ENCODE data around the gene MPL. TPM values are rescaled to one million over a fixed set of nuclear protein-coding genes. Genes with fewer than 3 reads are reported as not detected.

MPL gene
- total RNA-seq, 1 experiment from 2014 or later, result 0.15 TPM

DNA sequence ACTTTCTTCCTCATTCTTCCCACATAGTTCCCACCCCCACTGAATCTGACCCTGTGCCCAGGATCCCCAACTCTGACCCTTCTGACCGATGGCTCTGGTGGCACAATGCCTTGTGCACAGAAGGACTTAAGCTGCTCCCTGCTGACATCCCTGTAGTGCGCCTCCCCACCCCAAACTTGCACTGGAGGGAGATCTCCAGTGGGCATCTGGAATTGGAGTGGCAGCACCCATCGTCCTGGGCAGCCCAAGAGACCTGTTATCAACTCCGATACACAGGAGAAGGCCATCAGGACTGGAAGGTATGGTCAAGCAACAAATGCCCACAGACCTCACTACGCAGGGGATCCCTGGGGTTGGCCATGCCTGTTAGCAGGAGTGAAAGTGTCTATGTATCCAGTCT lies 9.0 kb downstream of the MPL start:
- DNase-seq (ENCODE audit: low spot score) (no peak), ATAC-seq (no peak)
- H3K27me3 Mint-ChIP-seq (ENCODE audit: low read depth), result peaks cover 16% of the 10 kb centered on the region
- no peaks in the 10 kb centered on the region for H3K36me3 Mint-ChIP-seq
- no peak overlapping the region for H3K27ac Mint-ChIP-seq
- no peak overlapping the region for H3K4me3 Mint-ChIP-seq
- ChIA-PET CTCF (interaction anchor here (1.1 kb wide), 1 partner anchor 108 kb away, joined by 4 read pairs; no protein-coding TSS in a partner anchor), POLR2A (no interaction called here)
- no peaks in the 10 kb centered on the region for H3K9me3 Mint-ChIP-seq
- H3K4me1 Mint-ChIP-seq, result peaks cover 22% of the 10 kb centered on the region
- no peak for TF ChIP-seq NR1H2 (CRISPR knock-in tag; IDR thresholded peaks at IDR 0.05)
- no peak for TF ChIP-seq ZNF317 (CRISPR knock-in tag; IDR thresholded peaks at IDR 0.05; ENCODE audit: borderline replicate concordance, low read depth)
- no peak for TF ChIP-seq CREB1 (CRISPR knock-in tag; IDR thresholded peaks at IDR 0.05)
- TF ChIP-seq CREM (CRISPR knock-in tag; IDR thresholded peaks at IDR 0.05), result no peak
- no peak for TF ChIP-seq IRF2 (CRISPR knock-in tag; IDR thresholded peaks at IDR 0.05; ENCODE audit: borderline replicate concordance, low read depth)
- TF ChIP-seq E2F5 (CRISPR knock-in tag; IDR thresholded peaks at IDR 0.05), result no peak
- TF ChIP-seq NFE2L1 (CRISPR knock-in tag; IDR thresholded peaks at IDR 0.05), result no peak
- TF ChIP-seq, protein P1, sequence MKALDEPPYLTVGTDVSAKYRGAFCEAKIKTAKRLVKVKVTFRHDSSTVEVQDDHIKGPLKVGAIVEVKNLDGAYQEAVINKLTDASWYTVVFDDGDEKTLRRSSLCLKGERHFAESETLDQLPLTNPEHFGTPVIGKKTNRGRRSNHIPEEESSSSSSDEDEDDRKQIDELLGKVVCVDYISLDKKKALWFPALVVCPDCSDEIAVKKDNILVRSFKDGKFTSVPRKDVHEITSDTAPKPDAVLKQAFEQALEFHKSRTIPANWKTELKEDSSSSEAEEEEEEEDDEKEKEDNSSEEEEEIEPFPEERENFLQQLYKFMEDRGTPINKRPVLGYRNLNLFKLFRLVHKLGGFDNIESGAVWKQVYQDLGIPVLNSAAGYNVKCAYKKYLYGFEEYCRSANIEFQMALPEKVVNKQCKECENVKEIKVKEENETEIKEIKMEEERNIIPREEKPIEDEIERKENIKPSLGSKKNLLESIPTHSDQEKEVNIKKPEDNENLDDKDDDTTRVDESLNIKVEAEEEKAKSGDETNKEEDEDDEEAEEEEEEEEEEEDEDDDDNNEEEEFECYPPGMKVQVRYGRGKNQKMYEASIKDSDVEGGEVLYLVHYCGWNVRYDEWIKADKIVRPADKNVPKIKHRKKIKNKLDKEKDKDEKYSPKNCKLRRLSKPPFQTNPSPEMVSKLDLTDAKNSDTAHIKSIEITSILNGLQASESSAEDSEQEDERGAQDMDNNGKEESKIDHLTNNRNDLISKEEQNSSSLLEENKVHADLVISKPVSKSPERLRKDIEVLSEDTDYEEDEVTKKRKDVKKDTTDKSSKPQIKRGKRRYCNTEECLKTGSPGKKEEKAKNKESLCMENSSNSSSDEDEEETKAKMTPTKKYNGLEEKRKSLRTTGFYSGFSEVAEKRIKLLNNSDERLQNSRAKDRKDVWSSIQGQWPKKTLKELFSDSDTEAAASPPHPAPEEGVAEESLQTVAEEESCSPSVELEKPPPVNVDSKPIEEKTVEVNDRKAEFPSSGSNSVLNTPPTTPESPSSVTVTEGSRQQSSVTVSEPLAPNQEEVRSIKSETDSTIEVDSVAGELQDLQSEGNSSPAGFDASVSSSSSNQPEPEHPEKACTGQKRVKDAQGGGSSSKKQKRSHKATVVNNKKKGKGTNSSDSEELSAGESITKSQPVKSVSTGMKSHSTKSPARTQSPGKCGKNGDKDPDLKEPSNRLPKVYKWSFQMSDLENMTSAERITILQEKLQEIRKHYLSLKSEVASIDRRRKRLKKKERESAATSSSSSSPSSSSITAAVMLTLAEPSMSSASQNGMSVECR (CRISPR knock-in tag; IDR thresholded peaks at IDR 0.05; ENCODE audit: borderline replicate concordance), result no peak
- TF ChIP-seq, protein P2, sequence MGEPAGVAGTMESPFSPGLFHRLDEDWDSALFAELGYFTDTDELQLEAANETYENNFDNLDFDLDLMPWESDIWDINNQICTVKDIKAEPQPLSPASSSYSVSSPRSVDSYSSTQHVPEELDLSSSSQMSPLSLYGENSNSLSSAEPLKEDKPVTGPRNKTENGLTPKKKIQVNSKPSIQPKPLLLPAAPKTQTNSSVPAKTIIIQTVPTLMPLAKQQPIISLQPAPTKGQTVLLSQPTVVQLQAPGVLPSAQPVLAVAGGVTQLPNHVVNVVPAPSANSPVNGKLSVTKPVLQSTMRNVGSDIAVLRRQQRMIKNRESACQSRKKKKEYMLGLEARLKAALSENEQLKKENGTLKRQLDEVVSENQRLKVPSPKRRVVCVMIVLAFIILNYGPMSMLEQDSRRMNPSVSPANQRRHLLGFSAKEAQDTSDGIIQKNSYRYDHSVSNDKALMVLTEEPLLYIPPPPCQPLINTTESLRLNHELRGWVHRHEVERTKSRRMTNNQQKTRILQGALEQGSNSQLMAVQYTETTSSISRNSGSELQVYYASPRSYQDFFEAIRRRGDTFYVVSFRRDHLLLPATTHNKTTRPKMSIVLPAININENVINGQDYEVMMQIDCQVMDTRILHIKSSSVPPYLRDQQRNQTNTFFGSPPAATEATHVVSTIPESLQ (CRISPR knock-in tag; IDR thresholded peaks at IDR 0.05), result no peak
- TF ChIP-seq, protein P3, sequence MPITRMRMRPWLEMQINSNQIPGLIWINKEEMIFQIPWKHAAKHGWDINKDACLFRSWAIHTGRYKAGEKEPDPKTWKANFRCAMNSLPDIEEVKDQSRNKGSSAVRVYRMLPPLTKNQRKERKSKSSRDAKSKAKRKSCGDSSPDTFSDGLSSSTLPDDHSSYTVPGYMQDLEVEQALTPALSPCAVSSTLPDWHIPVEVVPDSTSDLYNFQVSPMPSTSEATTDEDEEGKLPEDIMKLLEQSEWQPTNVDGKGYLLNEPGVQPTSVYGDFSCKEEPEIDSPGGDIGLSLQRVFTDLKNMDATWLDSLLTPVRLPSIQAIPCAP (CRISPR knock-in tag; IDR thresholded peaks at IDR 0.05), result no peak
- TF ChIP-seq, protein P4, sequence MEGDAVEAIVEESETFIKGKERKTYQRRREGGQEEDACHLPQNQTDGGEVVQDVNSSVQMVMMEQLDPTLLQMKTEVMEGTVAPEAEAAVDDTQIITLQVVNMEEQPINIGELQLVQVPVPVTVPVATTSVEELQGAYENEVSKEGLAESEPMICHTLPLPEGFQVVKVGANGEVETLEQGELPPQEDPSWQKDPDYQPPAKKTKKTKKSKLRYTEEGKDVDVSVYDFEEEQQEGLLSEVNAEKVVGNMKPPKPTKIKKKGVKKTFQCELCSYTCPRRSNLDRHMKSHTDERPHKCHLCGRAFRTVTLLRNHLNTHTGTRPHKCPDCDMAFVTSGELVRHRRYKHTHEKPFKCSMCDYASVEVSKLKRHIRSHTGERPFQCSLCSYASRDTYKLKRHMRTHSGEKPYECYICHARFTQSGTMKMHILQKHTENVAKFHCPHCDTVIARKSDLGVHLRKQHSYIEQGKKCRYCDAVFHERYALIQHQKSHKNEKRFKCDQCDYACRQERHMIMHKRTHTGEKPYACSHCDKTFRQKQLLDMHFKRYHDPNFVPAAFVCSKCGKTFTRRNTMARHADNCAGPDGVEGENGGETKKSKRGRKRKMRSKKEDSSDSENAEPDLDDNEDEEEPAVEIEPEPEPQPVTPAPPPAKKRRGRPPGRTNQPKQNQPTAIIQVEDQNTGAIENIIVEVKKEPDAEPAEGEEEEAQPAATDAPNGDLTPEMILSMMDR (IDR thresholded peaks at IDR 0.05), result no peak
- TF ChIP-seq CBFB (CRISPR knock-in tag; IDR thresholded peaks at IDR 0.05; ENCODE audit: low read depth), result no peak
- no peak for TF ChIP-seq FOXK1 (CRISPR knock-in tag; IDR thresholded peaks at IDR 0.05)
- TF ChIP-seq, protein P5, sequence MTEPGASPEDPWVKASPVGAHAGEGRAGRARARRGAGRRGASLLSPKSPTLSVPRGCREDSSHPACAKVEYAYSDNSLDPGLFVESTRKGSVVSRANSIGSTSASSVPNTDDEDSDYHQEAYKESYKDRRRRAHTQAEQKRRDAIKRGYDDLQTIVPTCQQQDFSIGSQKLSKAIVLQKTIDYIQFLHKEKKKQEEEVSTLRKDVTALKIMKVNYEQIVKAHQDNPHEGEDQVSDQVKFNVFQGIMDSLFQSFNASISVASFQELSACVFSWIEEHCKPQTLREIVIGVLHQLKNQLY (CRISPR knock-in tag; IDR thresholded peaks at IDR 0.05), result no peak
- TF ChIP-seq ZNF396 (CRISPR knock-in tag; IDR thresholded peaks at IDR 0.05; ENCODE audit: borderline replicate concordance), result no peak
- no peak for TF ChIP-seq KAT7 (CRISPR knock-in tag; IDR thresholded peaks at IDR 0.05; ENCODE audit: borderline replicate concordance)
- TF ChIP-seq, protein P6, sequence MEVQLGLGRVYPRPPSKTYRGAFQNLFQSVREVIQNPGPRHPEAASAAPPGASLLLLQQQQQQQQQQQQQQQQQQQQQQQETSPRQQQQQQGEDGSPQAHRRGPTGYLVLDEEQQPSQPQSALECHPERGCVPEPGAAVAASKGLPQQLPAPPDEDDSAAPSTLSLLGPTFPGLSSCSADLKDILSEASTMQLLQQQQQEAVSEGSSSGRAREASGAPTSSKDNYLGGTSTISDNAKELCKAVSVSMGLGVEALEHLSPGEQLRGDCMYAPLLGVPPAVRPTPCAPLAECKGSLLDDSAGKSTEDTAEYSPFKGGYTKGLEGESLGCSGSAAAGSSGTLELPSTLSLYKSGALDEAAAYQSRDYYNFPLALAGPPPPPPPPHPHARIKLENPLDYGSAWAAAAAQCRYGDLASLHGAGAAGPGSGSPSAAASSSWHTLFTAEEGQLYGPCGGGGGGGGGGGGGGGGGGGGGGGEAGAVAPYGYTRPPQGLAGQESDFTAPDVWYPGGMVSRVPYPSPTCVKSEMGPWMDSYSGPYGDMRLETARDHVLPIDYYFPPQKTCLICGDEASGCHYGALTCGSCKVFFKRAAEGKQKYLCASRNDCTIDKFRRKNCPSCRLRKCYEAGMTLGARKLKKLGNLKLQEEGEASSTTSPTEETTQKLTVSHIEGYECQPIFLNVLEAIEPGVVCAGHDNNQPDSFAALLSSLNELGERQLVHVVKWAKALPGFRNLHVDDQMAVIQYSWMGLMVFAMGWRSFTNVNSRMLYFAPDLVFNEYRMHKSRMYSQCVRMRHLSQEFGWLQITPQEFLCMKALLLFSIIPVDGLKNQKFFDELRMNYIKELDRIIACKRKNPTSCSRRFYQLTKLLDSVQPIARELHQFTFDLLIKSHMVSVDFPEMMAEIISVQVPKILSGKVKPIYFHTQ (CRISPR knock-in tag; IDR thresholded peaks at IDR 0.05), result no peak
